OCI-LY7 (cell line): ENCODE data around the gene TSPAN12.

ENCODE experiments used
- CTCF ChIP-seq: fragments of 200-600 bp; sonication (generic); conservative IDR thresholded peaks from 2 replicates; pipeline ENCODE4 v1.5.1; 2014; ENCODE audit warnings: mild to moderate bottlenecking, antibody characterized with exemption, low read length, moderate library complexity, mixed read lengths
- EZH2phosphoT487 ChIP-seq: fragments of 200-600 bp; sonication (generic); IDR thresholded peaks from 2 replicates; pipeline ENCODE4 v1.6.1; 2018; ENCODE audit warnings: low read depth, borderline replicate concordance, mild to moderate bottlenecking, mixed run types, antibody characterized with exemption, low read length, moderate library complexity, mixed read lengths

GRCh38 chr7:120760851-120761250 is 97.1 kb downstream of the TSPAN12 start:
- TF ChIP-seq CTCF (no peak), EZH2phosphoT487 (no peak)
